HEK293 (cell line): ENCODE data around the gene RXFP1.
"Not testable (repeated sequence)": the region's sequence is repeated elsewhere in the genome, so short reads cannot be mapped to it uniquely, and the experiment has no call there.

Experiments used
- CTCF ChIA-PET: fragments of 350-600 bp; formaldehyde crosslinking; extraction: SDS; loops from one replicate; lab custom pipeline; 2021; ENCODE audit warnings: antibody characterized with exemption; lab: Yijun Ruan, JAX
- POLR2A ChIA-PET: fragments of 300-600 bp; formaldehyde crosslinking; extraction: SDS; loops from one replicate; lab custom pipeline; 2020; ENCODE audit warnings: antibody characterized with exemption, inconsistent platforms; lab: Yijun Ruan, JAX
- H3K27ac ChIP-seq: fragments of 200-500 bp; sonication (Bioruptor generic); 2 replicates; pipeline ENCODE4 v1.5.1; 2014; ENCODE audit warnings: low read depth, low read length, control low read depth, inconsistent platforms; ENCODE audit errors: extremely low read depth
- H3K36me3 ChIP-seq, 2 experiments: fragments of 200-500 bp in 1 of 2; sonication (Bioruptor generic) in 1 of 2; 1 replicate in 1 of 2; 2 replicates in 1 of 2; pipeline ENCODE4 v1.5.1; 2014 to 2017; ENCODE audit warnings: inconsistent platforms in 2 of 2, low read length in 2 of 2; ENCODE audit not compliant: control insufficient read depth in 2 of 2, insufficient read depth in 1 of 2
- H3K4me1 ChIP-seq: fragments of 200-500 bp; sonication (Bioruptor generic); 2 replicates; pipeline ENCODE4 v1.5.1; 2014; ENCODE audit warnings: mild to moderate bottlenecking, low read length, inconsistent platforms; ENCODE audit not compliant: control insufficient read depth, insufficient read depth
- H3K4me3 ChIP-seq: 2 replicates; pipeline ENCODE4 v1.5.1; 2011; ENCODE audit warnings: low read depth, mild to moderate bottlenecking, control low read depth, low read length, moderate library complexity
- H3K9me3 ChIP-seq: fragments of 200-500 bp; sonication (Bioruptor generic); 2 replicates; pipeline ENCODE4 v1.5.1; 2014; ENCODE audit warnings: low read depth, low read length, inconsistent platforms; ENCODE audit not compliant: control insufficient read depth, insufficient read depth
- EGR2 ChIP-seq: fragments of 450-650 bp; formaldehyde crosslinking; IDR thresholded peaks from 2 replicates; pipeline ENCODE4 v1.5.1; 2016; ENCODE audit warnings: low read depth, missing biosample characterization, missing genetic modification characterization
- ZNF16 ChIP-seq: fragments of 450-650 bp; formaldehyde crosslinking; IDR thresholded peaks from 2 replicates; pipeline ENCODE4 v1.5.1; 2016; ENCODE audit warnings: low read depth, missing biosample characterization, missing genetic modification characterization
- ZNF354C ChIP-seq: fragments of 450-650 bp; formaldehyde crosslinking; IDR thresholded peaks from 2 replicates; pipeline ENCODE4 v1.5.1; 2016; ENCODE audit warnings: missing biosample characterization, missing genetic modification characterization, low read depth, borderline replicate concordance
- ZNF391 ChIP-seq: fragments of 450-650 bp; formaldehyde crosslinking; IDR thresholded peaks from 2 replicates; pipeline ENCODE4 v1.5.1; 2016; ENCODE audit warnings: low read depth, missing biosample characterization, missing genetic modification characterization, borderline replicate concordance
- ZNF571 ChIP-seq: fragments of 450-650 bp; formaldehyde crosslinking; IDR thresholded peaks from 2 replicates; pipeline ENCODE4 v1.5.0; 2017; ENCODE audit warnings: missing biosample characterization, missing genetic modification characterization
- ZNF785 ChIP-seq: fragments of 450-650 bp; formaldehyde crosslinking; IDR thresholded peaks from 2 replicates; pipeline ENCODE4 v1.5.1; 2016; ENCODE audit warnings: missing biosample characterization, missing genetic modification characterization
- TF ChIP-seq, protein P1 (sequence below): fragments of 450-650 bp; formaldehyde crosslinking; IDR thresholded peaks from 2 replicates; pipeline ENCODE4 v1.5.1; 2016; ENCODE audit warnings: missing biosample characterization, missing genetic modification characterization
- TF ChIP-seq, protein P2 (sequence below): fragments of 450-650 bp; formaldehyde crosslinking; IDR thresholded peaks from 2 replicates; pipeline ENCODE4 v1.5.1; 2016; ENCODE audit warnings: missing biosample characterization, missing genetic modification characterization
- TF ChIP-seq, protein P3 (sequence below): fragments of 450-650 bp; formaldehyde crosslinking; IDR thresholded peaks from 2 replicates; pipeline ENCODE4 v1.5.1; 2017; ENCODE audit warnings: missing biosample characterization, missing genetic modification characterization
- TF ChIP-seq, protein P4 (sequence below): fragments of 450-650 bp; formaldehyde crosslinking; IDR thresholded peaks from 2 replicates; pipeline ENCODE4 v1.5.1; 2016; ENCODE audit warnings: missing biosample characterization, missing genetic modification characterization, low read depth

The RXFP1 gene

DNA sequence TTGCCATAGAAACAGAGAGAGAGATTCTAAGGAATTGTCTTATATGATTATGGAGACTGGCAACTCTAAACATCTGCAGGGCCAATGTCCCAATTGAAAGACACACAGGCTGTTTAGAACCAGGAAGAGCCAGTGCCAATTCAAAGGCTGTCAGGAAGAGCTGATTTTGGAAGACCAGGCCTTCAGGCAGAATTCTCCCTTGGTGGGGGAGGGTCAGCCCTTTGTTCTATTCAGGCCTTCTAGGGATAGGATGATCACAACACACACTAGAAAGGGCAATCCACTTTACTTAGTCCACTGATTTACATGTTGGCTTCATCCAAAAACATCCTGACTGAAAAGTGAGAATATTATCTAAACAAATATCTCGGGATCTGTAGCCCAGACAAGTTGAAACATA, 134.8 kb downstream of the RXFP1 start (continued):
- TF ChIP-seq, protein P1, sequence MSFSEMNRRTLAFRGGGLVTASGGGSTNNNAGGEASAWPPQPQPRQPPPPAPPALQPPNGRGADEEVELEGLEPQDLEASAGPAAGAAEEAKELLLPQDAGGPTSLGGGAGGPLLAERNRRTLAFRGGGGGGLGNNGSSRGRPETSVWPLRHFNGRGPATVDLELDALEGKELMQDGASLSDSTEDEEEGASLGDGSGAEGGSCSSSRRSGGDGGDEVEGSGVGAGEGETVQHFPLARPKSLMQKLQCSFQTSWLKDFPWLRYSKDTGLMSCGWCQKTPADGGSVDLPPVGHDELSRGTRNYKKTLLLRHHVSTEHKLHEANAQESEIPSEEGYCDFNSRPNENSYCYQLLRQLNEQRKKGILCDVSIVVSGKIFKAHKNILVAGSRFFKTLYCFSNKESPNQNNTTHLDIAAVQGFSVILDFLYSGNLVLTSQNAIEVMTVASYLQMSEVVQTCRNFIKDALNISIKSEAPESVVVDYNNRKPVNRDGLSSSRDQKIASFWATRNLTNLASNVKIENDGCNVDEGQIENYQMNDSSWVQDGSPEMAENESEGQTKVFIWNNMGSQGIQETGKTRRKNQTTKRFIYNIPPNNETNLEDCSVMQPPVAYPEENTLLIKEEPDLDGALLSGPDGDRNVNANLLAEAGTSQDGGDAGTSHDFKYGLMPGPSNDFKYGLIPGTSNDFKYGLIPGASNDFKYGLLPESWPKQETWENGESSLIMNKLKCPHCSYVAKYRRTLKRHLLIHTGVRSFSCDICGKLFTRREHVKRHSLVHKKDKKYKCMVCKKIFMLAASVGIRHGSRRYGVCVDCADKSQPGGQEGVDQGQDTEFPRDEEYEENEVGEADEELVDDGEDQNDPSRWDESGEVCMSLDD (tag by site-specific recombination), result no peak
- TF ChIP-seq, protein P2, sequence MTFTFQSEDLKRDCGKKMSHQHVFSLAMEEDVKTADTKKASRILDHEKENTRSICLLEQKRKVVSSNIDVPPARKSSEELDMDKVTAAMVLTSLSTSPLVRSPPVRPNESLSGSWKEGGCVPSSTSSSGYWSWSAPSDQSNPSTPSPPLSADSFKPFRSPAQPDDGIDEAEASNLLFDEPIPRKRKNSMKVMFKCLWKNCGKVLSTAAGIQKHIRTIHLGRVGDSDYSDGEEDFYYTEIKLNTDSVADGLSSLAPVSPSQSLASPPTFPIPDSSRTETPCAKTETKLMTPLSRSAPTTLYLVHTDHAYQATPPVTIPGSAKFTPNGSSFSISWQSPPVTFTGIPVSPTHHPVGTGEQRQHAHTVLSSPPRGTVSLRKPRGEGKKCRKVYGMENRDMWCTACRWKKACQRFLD (tag by site-specific recombination), result no peak
- TF ChIP-seq ZNF785 (no peak), ZNF16 (tag by site-specific recombination) (no peak), EGR2 (tag by site-specific recombination) (no peak), ZNF391 (no peak), ZNF571 (tag by site-specific recombination) (no peak)
- TF ChIP-seq, protein P3, sequence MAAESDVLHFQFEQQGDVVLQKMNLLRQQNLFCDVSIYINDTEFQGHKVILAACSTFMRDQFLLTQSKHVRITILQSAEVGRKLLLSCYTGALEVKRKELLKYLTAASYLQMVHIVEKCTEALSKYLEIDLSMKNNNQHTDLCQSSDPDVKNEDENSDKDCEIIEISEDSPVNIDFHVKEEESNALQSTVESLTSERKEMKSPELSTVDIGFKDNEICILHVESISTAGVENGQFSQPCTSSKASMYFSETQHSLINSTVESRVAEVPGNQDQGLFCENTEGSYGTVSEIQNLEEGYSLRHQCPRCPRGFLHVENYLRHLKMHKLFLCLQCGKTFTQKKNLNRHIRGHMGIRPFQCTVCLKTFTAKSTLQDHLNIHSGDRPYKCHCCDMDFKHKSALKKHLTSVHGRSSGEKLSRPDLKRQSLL (tag by site-specific recombination), result no peak
- TF ChIP-seq, protein P4, sequence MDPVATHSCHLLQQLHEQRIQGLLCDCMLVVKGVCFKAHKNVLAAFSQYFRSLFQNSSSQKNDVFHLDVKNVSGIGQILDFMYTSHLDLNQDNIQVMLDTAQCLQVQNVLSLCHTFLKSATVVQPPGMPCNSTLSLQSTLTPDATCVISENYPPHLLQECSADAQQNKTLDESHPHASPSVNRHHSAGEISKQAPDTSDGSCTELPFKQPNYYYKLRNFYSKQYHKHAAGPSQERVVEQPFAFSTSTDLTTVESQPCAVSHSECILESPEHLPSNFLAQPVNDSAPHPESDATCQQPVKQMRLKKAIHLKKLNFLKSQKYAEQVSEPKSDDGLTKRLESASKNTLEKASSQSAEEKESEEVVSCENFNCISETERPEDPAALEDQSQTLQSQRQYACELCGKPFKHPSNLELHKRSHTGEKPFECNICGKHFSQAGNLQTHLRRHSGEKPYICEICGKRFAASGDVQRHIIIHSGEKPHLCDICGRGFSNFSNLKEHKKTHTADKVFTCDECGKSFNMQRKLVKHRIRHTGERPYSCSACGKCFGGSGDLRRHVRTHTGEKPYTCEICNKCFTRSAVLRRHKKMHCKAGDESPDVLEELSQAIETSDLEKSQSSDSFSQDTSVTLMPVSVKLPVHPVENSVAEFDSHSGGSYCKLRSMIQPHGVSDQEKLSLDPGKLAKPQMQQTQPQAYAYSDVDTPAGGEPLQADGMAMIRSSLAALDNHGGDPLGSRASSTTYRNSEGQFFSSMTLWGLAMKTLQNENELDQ (tag by site-specific recombination), result no peak

DNA sequence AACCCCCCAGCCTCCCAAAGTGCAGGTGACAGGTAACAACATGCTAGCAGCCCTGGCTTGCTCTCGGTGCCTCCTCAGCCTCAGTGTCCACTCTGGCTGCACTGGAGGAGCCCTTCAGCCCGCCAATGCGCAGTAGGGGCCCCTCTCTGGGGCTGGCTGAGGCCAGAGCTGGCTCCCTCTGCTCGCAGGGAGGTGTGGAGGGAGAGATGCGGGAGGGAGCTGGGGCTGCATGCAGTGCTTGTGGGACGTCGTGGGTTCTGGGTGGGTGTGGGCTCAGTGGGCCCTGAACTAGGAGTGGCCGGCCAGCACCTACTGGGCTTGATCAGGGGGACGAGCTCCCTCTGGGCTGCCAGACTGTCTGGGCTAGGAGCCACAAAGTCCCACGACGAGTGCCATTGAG, 135.6 kb downstream of the RXFP1 start:
- Histone ChIP-seq H3K9me3 (no peaks in the 10 kb centered on the region), H3K27ac (no peak overlapping the region), H3K4me1 (no peaks in the 10 kb centered on the region), H3K36me3 (no peaks in the 10 kb centered on the region), H3K4me3 (no peak overlapping the region)
- ChIA-PET POLR2A (no interaction called here), CTCF (interaction anchor here (0.6 to 2.1 kb wide), 2 partner anchors 10 to 73 kb away, joined by 3 to 5 read pairs; no protein-coding TSS in a partner anchor)
- TF ChIP-seq ZNF354C (tag by site-specific recombination), result no peak

DNA sequence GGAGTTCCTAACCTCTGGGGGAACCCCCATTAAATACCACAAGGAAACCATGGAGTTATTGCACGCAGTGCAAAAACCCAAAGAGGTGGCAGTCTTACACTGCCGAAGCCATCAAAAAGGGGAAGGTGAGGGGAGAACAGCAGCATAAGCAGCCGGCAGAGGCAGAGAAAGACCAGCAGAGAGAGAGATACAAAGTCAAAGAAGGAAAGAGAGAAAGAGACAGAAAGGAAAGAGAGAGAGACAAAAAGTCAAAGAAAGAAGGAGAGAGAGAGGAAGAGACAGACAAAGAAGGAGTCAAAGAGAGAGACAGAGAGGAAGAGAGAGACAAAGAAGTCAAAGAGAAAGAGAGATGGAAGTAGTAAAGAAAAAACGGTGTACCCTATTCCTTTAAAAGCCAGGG, 141.6 kb downstream of the RXFP1 start:
- H3K4me1 ChIP-seq, POLR2A ChIA-PET, H3K36me3 ChIP-seq, CTCF ChIA-PET, H3K27ac ChIP-seq, H3K9me3 ChIP-seq, H3K4me3 ChIP-seq: not testable (repeated sequence)

DNA sequence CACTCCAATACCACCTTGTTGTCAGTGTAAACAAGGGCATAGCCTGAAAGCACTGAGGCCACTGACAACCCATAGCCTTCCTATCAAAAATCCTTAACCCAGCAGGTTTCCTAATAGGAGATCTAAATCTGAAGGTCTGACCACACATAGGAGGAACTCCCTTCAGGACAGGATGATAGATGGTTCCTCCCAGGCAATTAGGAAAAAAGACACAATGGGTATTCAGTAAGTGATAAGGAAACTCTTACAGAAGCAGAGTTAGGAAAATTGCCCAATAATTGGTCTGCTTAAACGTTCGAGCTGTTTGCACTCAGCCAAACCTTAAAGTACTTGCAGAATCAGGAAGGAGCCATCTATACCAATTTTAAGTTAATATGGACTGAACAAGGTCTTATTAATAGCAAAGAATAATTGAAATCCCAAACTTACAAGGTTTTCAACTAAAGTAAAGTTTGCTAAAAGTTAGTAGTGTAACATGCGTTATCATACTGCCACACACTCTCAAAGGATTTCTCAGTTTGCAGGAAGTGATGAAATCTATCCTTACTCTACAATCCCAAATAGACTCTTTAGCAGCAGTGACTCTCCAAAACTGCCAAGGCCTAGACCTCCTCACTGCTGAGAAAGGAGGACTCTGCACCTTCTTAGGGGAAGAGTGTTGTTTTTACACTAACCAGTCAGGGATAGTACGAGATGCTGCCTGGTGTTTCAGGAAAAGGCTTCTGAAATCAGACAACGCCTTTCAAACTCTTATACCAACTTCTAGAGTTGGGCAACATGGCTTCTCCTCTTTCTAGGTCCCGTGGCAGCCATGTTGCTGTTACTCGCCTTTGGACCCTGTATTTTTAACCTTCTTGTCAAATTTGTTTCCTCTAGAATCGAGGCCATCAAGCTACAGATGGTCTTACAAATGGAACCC, 142.3 kb downstream of the RXFP1 start:
- POLR2A ChIA-PET, H3K4me3 ChIP-seq, H3K4me1 ChIP-seq, H3K36me3 ChIP-seq, H3K9me3 ChIP-seq, CTCF ChIA-PET, H3K27ac ChIP-seq: not testable (repeated sequence)
